HEK293 (cell line): ENCODE measurements around the gene DLX3.

ENCODE experiments used
- BCL11A ChIP-seq: fragments of 450-650 bp; formaldehyde crosslinking; IDR thresholded peaks from 2 replicates; pipeline ENCODE4 v1.5.1; 2016; ENCODE audit warnings: low read depth, missing biosample characterization, missing genetic modification characterization
- HOXA7 ChIP-seq: sonication (generic); formaldehyde crosslinking; IDR thresholded peaks from 2 replicates; pipeline ENCODE4 v1.8.1; 2022; ENCODE audit warnings: missing genetic modification reagents, borderline replicate concordance
- SP2 ChIP-seq: fragments of 450-650 bp; formaldehyde crosslinking; IDR thresholded peaks from 2 replicates; pipeline ENCODE4 v1.5.1; 2016; ENCODE audit warnings: missing biosample characterization, missing genetic modification characterization
- ZFP41 ChIP-seq: fragments of 450-650 bp; formaldehyde crosslinking; IDR thresholded peaks from 2 replicates; pipeline ENCODE4 v1.5.1; 2016; ENCODE audit warnings: missing biosample characterization, missing genetic modification characterization, borderline replicate concordance
- ZNF114 ChIP-seq: fragments of 450-650 bp; formaldehyde crosslinking; IDR thresholded peaks from 2 replicates; pipeline ENCODE4 v1.5.0; 2017; ENCODE audit warnings: missing biosample characterization, missing genetic modification characterization
- ZNF121 ChIP-seq: fragments of 450-650 bp; formaldehyde crosslinking; IDR thresholded peaks from 2 replicates; pipeline ENCODE4 v1.5.1; 2016; ENCODE audit warnings: missing biosample characterization, missing genetic modification characterization
- ZNF133 ChIP-seq: fragments of 450-650 bp; formaldehyde crosslinking; IDR thresholded peaks from 2 replicates; pipeline ENCODE4 v1.5.1; 2016; ENCODE audit warnings: missing biosample characterization, missing genetic modification characterization
- ZNF146 ChIP-seq: fragments of 450-650 bp; formaldehyde crosslinking; IDR thresholded peaks from 2 replicates; pipeline ENCODE4 v1.5.1; 2016; ENCODE audit warnings: missing biosample characterization, missing genetic modification characterization
- ZNF175 ChIP-seq: fragments of 450-650 bp; formaldehyde crosslinking; IDR thresholded peaks from 2 replicates; pipeline ENCODE4 v1.5.1; 2016; ENCODE audit warnings: missing biosample characterization, missing genetic modification characterization
- ZNF76 ChIP-seq: fragments of 450-650 bp; formaldehyde crosslinking; IDR thresholded peaks from 2 replicates; pipeline ENCODE4; 2016; ENCODE audit warnings: low read depth, missing biosample characterization, missing genetic modification characterization, borderline replicate concordance
- ZNF785 ChIP-seq: fragments of 450-650 bp; formaldehyde crosslinking; IDR thresholded peaks from 2 replicates; pipeline ENCODE4 v1.5.1; 2016; ENCODE audit warnings: missing biosample characterization, missing genetic modification characterization
- TF ChIP-seq, protein P1 (sequence below): fragments of 450-650 bp; formaldehyde crosslinking; IDR thresholded peaks from 2 replicates; pipeline ENCODE4 v1.5.1; 2016; ENCODE audit warnings: missing biosample characterization, missing genetic modification characterization
- TF ChIP-seq, protein P2 (sequence below): fragments of 450-650 bp; formaldehyde crosslinking; IDR thresholded peaks from 2 replicates; pipeline ENCODE4 v1.5.1; 2016; ENCODE audit warnings: missing biosample characterization, missing genetic modification characterization
- TF ChIP-seq, protein P3 (sequence below): fragments of 450-650 bp; formaldehyde crosslinking; IDR thresholded peaks from 2 replicates; pipeline ENCODE4 v1.5.1; 2016; ENCODE audit warnings: missing biosample characterization, missing genetic modification characterization

- TF ChIP-seq, protein P1, sequence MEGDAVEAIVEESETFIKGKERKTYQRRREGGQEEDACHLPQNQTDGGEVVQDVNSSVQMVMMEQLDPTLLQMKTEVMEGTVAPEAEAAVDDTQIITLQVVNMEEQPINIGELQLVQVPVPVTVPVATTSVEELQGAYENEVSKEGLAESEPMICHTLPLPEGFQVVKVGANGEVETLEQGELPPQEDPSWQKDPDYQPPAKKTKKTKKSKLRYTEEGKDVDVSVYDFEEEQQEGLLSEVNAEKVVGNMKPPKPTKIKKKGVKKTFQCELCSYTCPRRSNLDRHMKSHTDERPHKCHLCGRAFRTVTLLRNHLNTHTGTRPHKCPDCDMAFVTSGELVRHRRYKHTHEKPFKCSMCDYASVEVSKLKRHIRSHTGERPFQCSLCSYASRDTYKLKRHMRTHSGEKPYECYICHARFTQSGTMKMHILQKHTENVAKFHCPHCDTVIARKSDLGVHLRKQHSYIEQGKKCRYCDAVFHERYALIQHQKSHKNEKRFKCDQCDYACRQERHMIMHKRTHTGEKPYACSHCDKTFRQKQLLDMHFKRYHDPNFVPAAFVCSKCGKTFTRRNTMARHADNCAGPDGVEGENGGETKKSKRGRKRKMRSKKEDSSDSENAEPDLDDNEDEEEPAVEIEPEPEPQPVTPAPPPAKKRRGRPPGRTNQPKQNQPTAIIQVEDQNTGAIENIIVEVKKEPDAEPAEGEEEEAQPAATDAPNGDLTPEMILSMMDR (tag by site-specific recombination) = no peak
- no peak for TF ChIP-seq BCL11A (tag by site-specific recombination)
- TF ChIP-seq ZNF133 (tag by site-specific recombination) = no peak
- TF ChIP-seq ZNF121 = no peak
- TF ChIP-seq ZFP41 (tag by site-specific recombination) = no peak
- TF ChIP-seq HOXA7 = no peak
- TF ChIP-seq ZNF175 (tag by site-specific recombination) = no peak
- TF ChIP-seq, protein P2, sequence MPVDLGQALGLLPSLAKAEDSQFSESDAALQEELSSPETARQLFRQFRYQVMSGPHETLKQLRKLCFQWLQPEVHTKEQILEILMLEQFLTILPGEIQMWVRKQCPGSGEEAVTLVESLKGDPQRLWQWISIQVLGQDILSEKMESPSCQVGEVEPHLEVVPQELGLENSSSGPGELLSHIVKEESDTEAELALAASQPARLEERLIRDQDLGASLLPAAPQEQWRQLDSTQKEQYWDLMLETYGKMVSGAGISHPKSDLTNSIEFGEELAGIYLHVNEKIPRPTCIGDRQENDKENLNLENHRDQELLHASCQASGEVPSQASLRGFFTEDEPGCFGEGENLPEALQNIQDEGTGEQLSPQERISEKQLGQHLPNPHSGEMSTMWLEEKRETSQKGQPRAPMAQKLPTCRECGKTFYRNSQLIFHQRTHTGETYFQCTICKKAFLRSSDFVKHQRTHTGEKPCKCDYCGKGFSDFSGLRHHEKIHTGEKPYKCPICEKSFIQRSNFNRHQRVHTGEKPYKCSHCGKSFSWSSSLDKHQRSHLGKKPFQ (tag by site-specific recombination) = no peak
- TF ChIP-seq, protein P3, sequence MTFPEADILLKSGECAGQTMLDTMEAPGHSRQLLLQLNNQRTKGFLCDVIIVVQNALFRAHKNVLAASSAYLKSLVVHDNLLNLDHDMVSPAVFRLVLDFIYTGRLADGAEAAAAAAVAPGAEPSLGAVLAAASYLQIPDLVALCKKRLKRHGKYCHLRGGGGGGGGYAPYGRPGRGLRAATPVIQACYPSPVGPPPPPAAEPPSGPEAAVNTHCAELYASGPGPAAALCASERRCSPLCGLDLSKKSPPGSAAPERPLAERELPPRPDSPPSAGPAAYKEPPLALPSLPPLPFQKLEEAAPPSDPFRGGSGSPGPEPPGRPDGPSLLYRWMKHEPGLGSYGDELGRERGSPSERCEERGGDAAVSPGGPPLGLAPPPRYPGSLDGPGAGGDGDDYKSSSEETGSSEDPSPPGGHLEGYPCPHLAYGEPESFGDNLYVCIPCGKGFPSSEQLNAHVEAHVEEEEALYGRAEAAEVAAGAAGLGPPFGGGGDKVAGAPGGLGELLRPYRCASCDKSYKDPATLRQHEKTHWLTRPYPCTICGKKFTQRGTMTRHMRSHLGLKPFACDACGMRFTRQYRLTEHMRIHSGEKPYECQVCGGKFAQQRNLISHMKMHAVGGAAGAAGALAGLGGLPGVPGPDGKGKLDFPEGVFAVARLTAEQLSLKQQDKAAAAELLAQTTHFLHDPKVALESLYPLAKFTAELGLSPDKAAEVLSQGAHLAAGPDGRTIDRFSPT (tag by site-specific recombination) = no peak
- TF ChIP-seq SP2 (tag by site-specific recombination) = no peak
- TF ChIP-seq ZNF146 (tag by site-specific recombination) = no peak
- TF ChIP-seq ZNF76 = no peak
- no peak for TF ChIP-seq ZNF114 (tag by site-specific recombination)
- TF ChIP-seq ZNF785 (tag by site-specific recombination) = no peak
These were observed 27.8 kb downstream of the DLX3 start for GRCh38 chr17:49967205-49967604.
